GM18907 (cell line): ENCODE data around the gene TPST2.
A peak's percentile ranks its signal among the peaks of the same experiment; 100 is the strongest.

Experiments
- ATAC-seq: cut with Tn5 transposase; IDR thresholded peaks from one replicate; pipeline ENCODE4 v1.9.1; 2021; ENCODE audit warnings: mild to moderate bottlenecking, moderate library complexity; ENCODE audit not compliant: unreplicated experiment

Gene TPST2

GRCh38 chr22:26581633-26582168, 8.2 kb downstream of the TPST2 start:
- no peak for ATAC-seq

- no peak for ATAC-seq
Observed at GRCh38 chr22:26581026-26581425, 8.9 kb downstream of the TPST2 start.

- ATAC-seq: no peak
Observed at GRCh38 chr22:26580240-26580962, 9.5 kb downstream of the TPST2 start.

- peak; percentile 78 for ATAC-seq
Observed at GRCh38 chr22:26579331-26579886, 10.5 kb downstream of the TPST2 start.

- ATAC-seq: no peak
Observed at GRCh38 chr22:26577081-26577480, 12.9 kb downstream of the TPST2 start.

DNA sequence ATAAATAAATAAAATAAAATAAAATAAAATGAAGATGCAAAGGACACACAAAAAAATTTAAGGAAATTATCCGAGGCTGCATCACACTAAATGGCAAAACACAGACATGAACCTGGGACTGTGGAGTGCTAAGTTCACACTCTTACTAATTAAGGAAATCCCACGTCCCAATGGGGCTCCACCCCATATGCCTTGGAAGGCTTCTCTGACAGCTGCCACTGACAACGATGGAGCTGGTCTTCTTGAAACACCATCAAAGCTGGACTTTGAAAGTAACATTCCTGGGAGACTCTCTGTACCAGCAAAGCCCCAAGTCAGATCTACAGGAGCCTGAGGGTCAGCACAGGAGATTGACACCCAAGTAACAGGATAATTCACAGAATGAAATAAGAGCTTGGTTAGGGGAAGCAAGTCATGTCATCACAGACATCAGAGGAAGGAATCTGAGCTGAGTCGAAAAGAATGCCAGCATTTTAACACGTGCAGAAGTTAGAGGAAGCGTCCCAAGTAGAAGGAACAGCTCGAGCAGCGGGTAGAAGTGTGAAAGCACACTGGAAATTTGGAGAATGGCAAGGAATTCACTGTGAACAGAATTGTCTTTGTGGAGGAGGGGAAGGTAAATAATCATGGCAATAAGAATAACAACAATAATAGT, 13.8 kb downstream of the TPST2 start:
- ATAC-seq: no peak

DNA sequence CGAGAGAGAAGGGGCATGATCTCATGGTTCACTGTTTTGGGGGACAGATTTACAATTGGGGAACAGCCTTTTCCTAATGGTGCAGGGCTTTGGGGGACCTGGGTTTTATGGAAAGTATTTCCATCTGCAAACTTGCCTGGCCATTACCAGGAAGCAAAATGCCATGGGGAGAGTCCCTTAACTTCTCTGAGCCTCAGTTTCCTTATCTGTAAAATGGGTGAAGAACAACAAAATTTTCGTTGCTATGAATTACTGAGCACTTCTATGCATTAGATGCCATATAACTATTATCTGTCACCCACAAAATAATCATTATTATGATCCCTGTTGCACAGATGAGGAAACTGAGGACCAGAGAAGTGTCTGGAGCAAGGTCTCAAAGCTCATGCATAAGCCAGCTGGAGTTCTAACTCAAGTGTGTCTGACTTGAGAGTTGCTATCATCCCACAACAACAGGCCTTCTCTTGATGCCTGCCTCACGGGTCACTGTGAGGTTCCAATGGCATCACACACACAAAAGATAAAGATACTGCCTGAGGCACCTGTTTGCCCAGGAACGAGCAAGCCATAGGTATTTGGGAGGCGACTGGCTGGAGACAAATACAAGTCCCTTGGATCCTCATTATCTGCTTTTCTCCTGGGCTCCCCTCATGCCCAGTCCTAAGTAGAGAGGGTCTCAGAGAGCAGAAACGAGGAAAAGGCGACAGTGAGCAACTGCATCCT, 15.8 kb downstream of the TPST2 start:
- ATAC-seq: no peak

GRCh38 chr22:26573026-26573662, 16.8 kb downstream of the TPST2 start:
- no peak for ATAC-seq

DNA sequence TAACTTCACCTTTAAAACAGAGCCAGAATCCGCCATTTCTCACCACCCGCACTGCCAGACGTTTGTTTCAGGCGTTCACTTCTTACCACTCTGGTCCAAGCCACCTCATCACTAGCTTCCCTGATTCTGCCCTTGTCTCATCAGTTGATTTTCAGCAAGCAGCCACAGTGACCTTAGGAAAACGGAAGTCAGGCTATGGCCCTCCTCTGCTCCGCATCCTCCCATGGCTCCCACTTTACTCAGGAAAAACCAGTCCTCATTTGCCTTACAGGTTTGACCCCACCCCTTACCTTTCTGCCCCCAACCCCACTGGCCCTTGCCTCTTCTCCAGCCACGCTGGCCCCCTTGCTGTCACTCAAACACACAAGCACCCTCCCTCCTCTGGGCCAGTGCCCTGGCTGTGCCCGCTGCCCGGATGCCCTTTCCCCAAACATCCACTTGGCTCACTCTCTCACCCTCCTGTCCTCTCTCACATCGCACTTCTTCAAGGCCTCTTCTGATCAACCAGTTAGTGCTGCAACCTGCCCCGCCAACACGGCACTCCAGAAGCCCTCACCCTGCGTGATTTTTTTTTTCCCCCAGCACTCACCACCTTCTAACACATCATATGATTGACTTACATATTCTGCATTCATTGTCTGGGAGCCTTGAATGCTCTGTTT, 18.9 kb downstream of the TPST2 start:
- ATAC-seq: no peak

DNA sequence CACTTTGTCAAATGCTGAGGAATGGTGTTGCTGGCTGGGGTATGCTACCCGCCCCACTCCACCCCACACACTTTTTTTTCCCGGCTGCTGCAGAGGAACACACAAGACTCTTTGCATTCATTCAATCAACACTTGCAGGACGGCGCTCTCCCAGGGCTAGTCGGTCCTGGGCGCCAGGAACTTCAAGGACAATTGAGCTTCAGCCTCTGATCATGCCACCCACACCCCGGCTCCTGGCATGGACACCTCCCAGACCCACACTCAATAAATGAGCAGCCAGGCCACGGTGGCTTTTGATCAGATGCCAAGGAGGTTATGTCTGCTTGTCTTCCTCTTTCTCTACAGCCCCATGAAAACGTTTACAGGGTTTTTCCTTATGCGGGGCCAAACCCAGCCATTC, 19.8 kb downstream of the TPST2 start:
- no peak for ATAC-seq

- ATAC-seq: no peak
Observed at GRCh38 chr22:26568207-26568706, 21.7 kb downstream of the TPST2 start.

- no peak for ATAC-seq
Observed at GRCh38 chr22:26567610-26568009, 22.3 kb downstream of the TPST2 start.

- no peak for ATAC-seq
Observed at GRCh38 chr22:26566994-26567393, 22.9 kb downstream of the TPST2 start.

DNA sequence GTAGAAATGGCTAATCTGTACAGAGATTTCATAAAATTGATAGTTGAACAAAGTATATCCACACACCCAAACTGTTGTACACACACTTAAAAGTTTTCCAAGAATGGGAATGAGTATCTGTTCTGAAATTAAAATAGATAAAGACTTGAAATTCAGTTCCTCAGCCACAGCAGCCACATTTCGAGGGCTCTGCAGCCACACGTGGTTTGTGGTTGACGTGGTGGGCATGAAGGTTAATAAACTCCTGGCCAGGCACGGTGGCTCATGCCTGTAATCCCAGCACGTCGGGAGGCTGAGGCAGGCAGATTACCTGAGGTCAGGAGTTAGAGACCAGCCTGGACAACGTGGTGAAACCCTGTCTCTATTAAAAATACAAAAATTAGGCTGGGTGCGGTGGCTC, 24.0 kb downstream of the TPST2 start:
- ATAC-seq: no peak

DNA sequence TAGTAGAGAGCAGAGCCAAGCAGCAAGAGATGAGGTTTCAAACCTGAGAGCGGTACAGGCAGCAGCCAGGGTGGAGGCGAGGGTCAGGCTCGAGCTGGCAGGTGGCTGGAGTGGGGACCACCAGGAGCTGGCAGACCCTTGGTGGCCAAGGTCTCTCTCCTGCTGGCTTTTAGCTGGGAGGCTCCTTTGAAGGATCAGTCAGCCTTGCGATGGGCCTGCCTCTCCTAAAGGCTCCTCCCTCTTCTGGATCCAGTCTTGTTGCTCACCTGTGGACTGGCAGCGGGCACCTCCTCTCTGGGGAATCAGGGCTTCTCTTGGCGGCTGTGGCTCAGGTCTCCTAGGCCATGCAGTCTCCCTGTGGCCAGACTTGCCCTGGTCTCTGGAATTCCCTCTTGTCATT, 24.8 kb downstream of the TPST2 start:
- no peak for ATAC-seq

DNA sequence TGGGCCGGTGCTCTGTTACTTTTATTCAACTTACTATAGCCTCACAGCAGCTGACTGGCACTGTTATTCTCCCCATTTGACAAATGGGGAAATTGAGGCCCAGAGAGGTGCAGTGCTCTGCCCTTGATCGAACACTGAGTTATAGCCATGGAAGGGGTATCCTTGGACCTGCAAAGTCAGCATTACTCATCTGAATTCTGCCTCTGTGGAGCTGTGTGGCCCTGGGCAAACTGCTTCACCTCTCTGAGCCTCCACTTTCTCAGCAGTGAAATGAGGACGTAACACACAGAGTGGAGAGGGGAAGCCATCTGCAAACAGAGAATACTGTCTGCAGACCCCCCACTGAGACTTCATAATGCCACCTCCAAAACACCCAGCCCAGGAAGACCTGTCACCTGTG, 25.3 kb downstream of the TPST2 start:
- ATAC-seq: no peak

DNA sequence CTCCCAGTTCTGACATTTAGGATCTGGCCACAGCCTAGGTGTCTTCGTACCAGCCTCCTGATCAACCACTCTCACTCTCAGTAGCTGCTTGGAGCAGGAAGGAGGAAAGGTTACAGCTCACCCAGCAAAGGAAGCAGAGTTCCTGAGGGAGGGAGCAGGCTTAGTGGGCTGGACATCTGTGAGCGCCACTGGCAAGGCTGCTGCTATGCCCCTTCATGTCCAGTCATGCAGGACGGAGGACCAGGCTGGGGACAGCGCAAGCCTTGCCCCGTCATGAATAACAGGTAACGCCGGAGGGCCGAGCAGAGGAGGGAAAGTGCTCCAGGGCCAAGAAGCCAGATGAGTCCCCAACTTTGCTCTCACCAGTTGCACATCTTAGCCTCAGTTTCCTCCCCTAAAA, 25.8 kb downstream of the TPST2 start:
- no peak for ATAC-seq

DNA sequence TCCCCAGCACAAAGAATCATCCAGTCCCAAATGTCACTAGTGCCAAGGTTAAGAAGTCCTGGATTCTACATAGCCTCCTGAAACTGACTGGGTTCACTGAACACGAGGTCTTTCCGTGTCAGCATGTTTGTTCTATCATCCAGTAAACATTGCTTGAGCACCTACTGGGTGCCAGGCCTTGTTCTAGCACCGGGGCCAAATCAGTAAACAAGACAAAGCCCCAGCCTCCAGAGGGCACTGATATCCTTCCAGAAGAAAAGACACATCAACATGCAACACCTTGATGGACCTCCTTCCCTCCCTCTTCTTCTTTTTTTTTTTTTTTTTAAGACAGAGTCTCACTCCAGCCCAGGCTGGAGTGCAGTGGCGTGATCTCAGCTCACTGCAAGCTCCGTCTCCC, 26.9 kb downstream of the TPST2 start:
- ATAC-seq: no peak

- no peak for ATAC-seq
Observed at GRCh38 chr22:26561756-26562417, 28.0 kb downstream of the TPST2 start.
